Heart left ventricle (tissue), 13 donors: ENCODE results near the gene SEMA6A.

Experiments used
- CTCF ChIP-seq, 12 donors: fragments of 200-600 bp; sonication (generic) in 4 of 12; IDR thresholded peaks; one replicate each; pipeline versions ENCODE4 v1.5.0 to v1.8.0; 2018 to 2022; ENCODE audit warnings: antibody characterized with exemption in 12 of 12, mild to moderate bottlenecking in 5 of 12
- POLR2A ChIP-seq, 2 donors: fragments of 450-650 bp; IDR thresholded peaks; one replicate each; pipeline ENCODE4 v1.6.1; 2017; ENCODE audit warnings: antibody characterized with exemption in 2 of 2, mild to moderate bottlenecking in 2 of 2, moderate library complexity in 2 of 2
- donor health status: ischemic (EF 13 %, LVEDD 7.1; RV severe dilation, severe dysfunction).
- donor health status: DM: no; HTN: yes; CAD: no.
- donor health status: DM: no; HTN: no; CAD: no.
- donor health status: ischemic (EF 25% LVEDD 6.9; RV normal size, moderate dysfunction).
- donor health status: ischemic (EF 25% LVEDD 5.7; RV mildly dilated, moderate dysfunction).
- donor health status: ischemic (EF 35%, LVEDD 5.7; RV mildly dilated, moderate dysfunction).
- donor health status: nonischemic (EF 11% LVEDD 7.7; RV severe dilation, severe dysfunction).
- donor health status: DM: yes; HTN: yes; CAD: no.
- donor health status: PGD.
- donor health status: ischemic (EF 29% LVEDD 5.4; RV normal size, mild dysfunction).
- donor health status: nonischemic (EF 23%, LVEDD 6.1; RV moderate dilation, normal function).

GRCh38 chr5:116456036-116456435 lies 118.6 kb downstream of the SEMA6A start:
- TF ChIP-seq CTCF (IDR thresholded peaks at IDR 0.05) = no peak
- no peak for TF ChIP-seq POLR2A (IDR thresholded peaks at IDR 0.05)
